GM21447 (cell line): Measurements from ENCODE around the gene PTK7.

Experiments used
- ATAC-seq: cut with Tn5 transposase; IDR thresholded peaks from one replicate; pipeline ENCODE4 v1.9.1; 2021; ENCODE audit not compliant: unreplicated experiment

PTK7 gene

GRCh38 chr6:43175676-43176422, 99.7 kb downstream of the PTK7 start:
- no peak for ATAC-seq

GRCh38 chr6:43176423-43176786, 100.3 kb downstream of the PTK7 start:
- ATAC-seq: no peak

GRCh38 chr6:43178150-43178549, 102.0 kb downstream of the PTK7 start:
- ATAC-seq: no peak

- no peak for ATAC-seq
Measured at GRCh38 chr6:43178951-43179830, 103.1 kb downstream of the PTK7 start.

- ATAC-seq: no peak
Measured at GRCh38 chr6:43180058-43180457, 103.9 kb downstream of the PTK7 start.

- ATAC-seq: no peak
Measured at GRCh38 chr6:43180985-43181384, 104.9 kb downstream of the PTK7 start.

- peak; percentile 13 for ATAC-seq
Measured at GRCh38 chr6:43181621-43181941, 105.5 kb downstream of the PTK7 start.

GRCh38 chr6:43181942-43182860, 106.1 kb downstream of the PTK7 start, which contains the start of gene CUL9:
TSS of gene CUL9 (plus strand) at chr6:43182196. CDS start at chr6:43184311, 2,115 bp downstream.
- peak; percentile 80 for ATAC-seq

- ATAC-seq: no peak
Measured at GRCh38 chr6:43183441-43183840, 107.3 kb downstream of the PTK7 start.

- no peak for ATAC-seq
Measured at GRCh38 chr6:43184268-43184985, 108.3 kb downstream of the PTK7 start.

GRCh38 chr6:43185391-43185985, 109.4 kb downstream of the PTK7 start:
- no peak for ATAC-seq

- no peak for ATAC-seq
Measured at GRCh38 chr6:43186019-43186418, 109.9 kb downstream of the PTK7 start.

- no peak for ATAC-seq
Measured at GRCh38 chr6:43186706-43187105, 110.6 kb downstream of the PTK7 start.

GRCh38 chr6:43187821-43188220, 111.7 kb downstream of the PTK7 start:
- ATAC-seq: no peak

- no peak for ATAC-seq
Measured at GRCh38 chr6:43188426-43188825, 112.3 kb downstream of the PTK7 start.

GRCh38 chr6:43189776-43190304, 113.7 kb downstream of the PTK7 start:
- no peak for ATAC-seq

- ATAC-seq: no peak
Measured at GRCh38 chr6:43192911-43193310, 116.8 kb downstream of the PTK7 start.

- ATAC-seq: no peak
Measured at GRCh38 chr6:43193929-43194328, 117.8 kb downstream of the PTK7 start.

- no peak for ATAC-seq
Measured at GRCh38 chr6:43196337-43196736, 120.2 kb downstream of the PTK7 start.

GRCh38 chr6:43199912-43200311, 123.8 kb downstream of the PTK7 start:
- no peak for ATAC-seq
